Activated gamma-delta T cell treated with Interleukin-2 at 50 U/mL for 16 hours (primary cell): ENCODE measurements around the gene HS1BP3.

ENCODE experiments used
- DNase-seq: peaks from one replicate; pipeline ENCODE4 v3.0.0-alpha.2; 2020

The HS1BP3 gene

GRCh38 chr2:20663196-20664070 lies 12.5 kb upstream of the HS1BP3 start:
- DNase-seq: no peak

- no peak for DNase-seq
These were observed 11.5 kb upstream of the HS1BP3 start for GRCh38 chr2:20662308-20662937.

GRCh38 chr2:20661421-20662307 lies 10.8 kb upstream of the HS1BP3 start:
- DNase-seq: peak; percentile 57

DNA sequence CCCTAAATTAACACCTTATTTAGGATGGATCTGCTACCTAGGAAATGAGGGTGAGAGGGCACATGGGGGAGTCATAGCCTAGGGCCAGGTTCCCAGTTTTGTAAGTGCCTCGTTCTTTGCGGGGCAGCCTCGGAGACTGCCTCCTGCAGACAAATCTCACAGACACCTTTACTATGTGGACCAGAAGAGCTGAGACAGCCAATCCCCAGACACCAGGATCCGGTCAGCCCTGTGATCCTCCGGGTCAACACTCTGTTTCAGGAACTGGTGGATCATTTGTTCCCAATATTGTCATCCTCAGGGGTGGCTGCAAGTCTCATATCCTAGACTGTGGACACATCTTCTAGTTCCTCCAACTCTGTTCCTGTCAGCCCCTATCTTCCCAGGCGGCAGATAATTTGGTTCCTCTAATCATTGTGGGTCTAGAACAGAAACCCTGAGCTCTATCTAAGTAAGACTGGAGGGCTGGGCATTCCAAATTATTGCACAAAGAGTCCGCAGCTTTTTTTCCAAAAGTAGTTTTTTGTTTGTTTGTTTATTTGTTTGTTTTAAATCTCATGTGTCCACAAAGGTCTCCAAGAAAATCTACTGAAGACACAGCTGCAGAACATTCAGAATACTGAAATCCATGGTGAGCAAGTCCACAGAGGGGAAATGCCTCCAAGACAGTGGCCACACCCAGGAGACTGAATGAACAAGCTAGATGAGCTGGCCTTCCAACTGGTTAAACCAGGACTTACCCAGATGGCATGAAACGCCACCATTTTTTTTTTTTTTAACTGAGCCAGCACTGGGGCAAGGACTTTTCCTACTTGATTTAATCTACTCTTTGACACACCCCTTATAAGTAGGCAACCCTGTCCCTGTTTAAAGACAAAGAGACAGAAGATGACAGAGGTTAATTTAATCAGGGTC lies 9.9 kb upstream of the HS1BP3 start:
- DNase-seq: no peak

DNA sequence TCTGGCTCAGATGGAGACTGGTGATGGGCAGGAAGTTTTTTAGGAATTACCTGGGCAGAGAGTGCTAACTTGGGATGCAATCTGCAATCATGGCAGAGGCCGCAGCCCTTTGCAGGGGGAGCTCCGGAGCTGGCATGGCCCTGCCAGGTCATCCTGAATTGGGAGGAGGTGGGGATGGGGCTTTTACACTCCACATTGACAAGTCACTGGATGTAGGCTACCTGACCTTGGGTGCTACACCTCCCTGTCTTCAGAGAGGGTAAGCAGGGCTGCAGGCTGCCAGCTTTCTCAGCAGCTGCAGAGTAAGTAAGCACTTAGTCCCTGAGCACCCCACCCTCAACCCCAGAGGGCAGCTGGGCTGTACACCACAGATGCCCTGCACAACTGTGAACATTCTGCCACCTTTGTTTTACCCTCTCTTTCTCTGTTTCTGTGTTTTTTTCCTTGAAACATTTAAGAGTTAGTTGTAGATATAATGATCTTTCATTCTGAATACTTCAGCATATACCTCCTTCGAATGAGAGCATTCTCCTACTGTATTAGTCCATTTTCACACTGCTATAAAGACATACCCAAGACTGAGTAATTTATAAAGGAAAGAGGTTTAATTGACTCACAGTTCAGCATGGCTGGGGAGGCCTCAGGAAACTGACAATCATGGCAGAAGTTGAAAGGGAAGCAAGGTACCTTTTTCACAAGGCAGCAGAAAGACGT lies 6.8 kb upstream of the HS1BP3 start:
- no peak for DNase-seq

DNA sequence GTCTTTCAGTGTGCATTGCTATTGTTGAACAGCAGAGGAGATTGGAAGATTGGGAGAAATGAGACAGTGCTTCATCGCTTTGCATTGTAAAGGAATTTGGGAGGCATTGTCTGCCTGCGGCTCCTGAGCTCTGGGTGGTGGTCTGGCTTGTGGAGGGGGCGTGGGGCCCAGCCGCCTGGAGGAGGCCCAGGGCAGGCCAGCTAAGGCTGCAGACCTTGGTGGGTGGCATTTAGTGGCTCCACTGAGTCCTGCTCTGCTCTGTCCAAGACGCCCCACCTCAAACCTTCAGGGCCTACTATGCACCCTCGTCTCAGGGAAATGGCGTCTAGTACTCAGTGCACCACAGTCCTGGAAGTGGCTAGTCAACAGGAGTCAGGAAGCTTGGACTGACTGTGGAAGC lies 5.7 kb upstream of the HS1BP3 start:
- no peak for DNase-seq

GRCh38 chr2:20654535-20654813 lies 3.6 kb upstream of the HS1BP3 start:
- no peak for DNase-seq

DNA sequence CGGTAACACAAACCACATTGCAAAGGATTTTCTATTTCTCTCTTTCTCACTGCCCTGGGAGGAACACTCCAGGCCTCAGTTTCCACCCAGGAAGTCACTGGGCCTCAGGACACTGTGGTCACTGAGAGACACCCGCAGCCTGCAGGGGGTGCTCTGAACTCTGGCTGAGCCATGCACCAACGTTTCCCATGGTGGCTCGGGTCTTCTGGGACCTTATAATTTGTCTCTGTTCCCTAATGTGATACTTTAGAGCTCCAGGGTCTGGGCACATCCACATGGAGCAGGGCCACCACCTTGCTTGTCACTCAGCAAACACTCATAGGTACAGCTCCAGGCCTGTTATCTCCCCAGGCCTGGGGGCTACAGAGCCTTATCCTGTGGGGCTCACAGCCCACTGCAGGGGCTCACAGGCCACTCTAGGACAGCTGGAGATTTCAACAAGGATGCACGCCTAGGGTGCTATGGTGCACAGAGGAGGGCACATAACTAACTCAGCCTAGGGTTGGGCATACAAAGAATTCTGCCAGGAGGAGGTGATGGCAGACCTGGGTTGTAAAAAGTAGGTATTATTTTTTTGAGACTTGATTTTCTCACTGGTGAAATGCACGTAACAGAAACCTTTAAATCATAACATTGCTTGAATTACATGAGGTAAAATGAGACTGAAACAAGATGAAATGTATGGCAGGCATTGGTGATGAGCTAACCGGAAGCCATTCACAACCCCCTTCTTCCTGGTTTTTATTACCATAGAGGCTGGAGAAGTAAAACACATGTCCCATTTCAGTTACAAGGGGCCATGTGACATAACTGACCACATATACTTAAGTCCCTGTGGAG lies 3.0 kb upstream of the HS1BP3 start:
- DNase-seq: no peak

DNA sequence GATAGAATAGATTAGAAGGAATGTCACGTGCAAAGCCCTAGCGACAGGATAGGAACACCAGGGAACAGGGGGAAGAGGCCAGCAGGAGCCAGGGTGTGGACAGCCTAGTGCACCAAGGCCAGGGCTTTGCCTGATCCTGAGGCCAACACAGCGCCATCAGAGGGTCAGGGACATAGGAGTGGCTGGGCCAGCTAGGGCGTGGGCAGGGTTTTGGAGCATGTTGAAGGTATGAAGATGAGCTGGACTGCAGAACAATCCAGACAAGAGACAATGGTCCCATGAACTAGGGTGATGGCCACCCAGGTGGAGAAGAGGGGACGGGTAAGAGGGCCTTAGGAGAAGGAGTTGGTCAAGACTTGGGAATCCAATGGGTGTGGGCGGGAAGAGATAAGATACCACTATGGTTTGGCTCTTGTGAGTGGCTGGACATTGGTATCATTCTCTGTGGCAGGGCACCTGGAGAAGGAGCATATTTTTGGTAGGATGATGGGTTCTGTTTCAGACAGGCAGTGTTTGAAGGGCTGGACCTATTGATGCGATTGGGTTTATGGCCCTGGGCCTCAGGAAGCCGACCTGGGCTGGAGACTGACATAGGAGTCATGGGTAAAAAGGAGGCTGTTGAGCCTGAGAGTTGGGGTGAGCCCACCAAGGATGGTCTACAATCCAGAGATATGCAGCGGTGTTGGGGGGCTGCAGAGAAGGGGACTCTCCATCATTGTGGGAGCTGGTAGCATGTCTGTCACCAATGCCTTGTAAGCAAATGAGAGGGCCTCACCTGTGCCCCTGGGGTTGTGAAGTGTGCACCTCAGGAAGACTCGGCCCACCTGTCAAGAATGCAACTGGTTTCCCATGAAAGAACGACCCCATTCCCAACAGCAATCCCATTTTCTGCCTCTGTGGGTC lies 2.0 kb upstream of the HS1BP3 start:
- no peak for DNase-seq

DNA sequence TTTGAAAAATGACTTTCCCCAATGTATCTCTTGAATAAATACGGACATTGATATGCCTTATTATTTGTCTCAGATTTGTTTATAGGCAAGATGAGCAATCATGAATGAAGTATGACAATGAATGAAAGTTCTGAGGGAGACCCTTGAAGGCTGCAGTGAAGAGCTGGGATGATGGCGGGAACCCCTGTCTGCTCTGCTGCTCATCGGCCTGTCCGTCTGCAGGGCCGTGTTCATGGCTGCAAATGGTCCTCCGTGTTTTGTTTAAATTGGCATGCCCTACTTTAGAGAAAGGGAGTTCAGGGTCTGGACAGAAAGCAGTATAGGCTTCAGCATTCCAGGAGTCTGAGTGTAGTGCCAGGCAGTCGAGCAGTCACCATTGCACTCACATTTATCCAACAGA lies 1.2 kb upstream of the HS1BP3 start:
- DNase-seq: no peak

- no peak for DNase-seq
These were observed 817 bp upstream of the HS1BP3 start for GRCh38 chr2:20651731-20652099.

DNA sequence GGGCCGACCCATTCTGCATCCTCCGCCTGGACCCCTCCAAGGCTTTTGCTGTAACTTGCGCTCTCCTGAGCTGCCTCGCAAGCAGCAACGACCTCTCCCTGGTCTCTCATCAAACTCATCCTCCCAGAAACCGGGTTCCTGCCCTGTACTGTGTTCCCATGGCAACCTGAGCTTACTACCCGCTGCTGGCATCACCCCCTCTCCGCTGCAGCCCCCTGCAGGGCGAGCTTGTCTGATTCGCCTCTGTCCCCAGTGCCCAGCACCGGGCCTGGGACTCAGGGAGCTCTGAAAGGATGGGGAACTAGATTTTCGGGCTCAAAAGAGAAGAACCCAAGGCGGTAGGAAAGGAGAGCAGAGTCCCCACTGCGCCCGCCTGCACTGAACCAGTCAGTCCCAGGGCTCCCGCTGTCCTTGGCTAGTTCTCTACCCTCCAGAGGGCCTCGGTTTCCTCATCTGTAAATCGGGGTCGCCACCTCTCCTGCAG lies 463 bp downstream of the HS1BP3 start:
- no peak for DNase-seq

GRCh38 chr2:20649976-20650375 lies 922 bp downstream of the HS1BP3 start:
- DNase-seq: no peak

GRCh38 chr2:20649576-20649975 lies 1.3 kb downstream of the HS1BP3 start:
- DNase-seq: no peak

- no peak for DNase-seq
These were observed 2.1 kb downstream of the HS1BP3 start for GRCh38 chr2:20648831-20649230.

- no peak for DNase-seq
These were observed 2.7 kb downstream of the HS1BP3 start for GRCh38 chr2:20648206-20648605.

- no peak for DNase-seq
These were observed 3.2 kb downstream of the HS1BP3 start for GRCh38 chr2:20647738-20648137.

DNA sequence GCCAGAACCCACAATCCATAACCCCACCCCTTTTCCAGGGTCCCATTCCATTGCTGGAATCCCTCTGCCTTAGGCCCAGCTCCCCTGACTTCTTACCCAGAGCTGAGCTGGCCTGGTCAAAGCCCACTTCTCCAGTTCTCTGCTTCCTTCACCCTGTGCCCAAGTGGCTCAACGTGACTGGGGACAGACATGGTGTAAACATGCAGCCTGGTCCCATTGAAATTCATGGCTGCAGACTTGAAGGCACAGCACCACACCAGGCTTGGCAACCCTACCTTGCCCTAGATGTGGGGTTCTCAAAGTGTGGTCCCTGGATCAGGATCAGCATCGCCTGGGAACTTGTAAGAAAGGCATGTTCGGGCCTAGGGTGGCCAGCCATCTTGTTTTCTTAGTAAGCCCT lies 3.7 kb downstream of the HS1BP3 start:
- no peak for DNase-seq

GRCh38 chr2:20646446-20646845 lies 4.5 kb downstream of the HS1BP3 start:
- no peak for DNase-seq

GRCh38 chr2:20645761-20646160 lies 5.1 kb downstream of the HS1BP3 start:
- DNase-seq: no peak
